ENCODE measurements around the gene CRYGN.

CRYGN gene

GRCh38 chr7:151425670-151426440 is 14.1 kb downstream of the CRYGN start:
- no peak for DNase-seq

GRCh38 chr7:151424799-151425198 is 15.1 kb downstream of the CRYGN start:
- DNase-seq, result no peak

- no peak for DNase-seq
Measured at GRCh38 chr7:151423936-151424335, 16.0 kb downstream of the CRYGN start.

- no peak for DNase-seq
Measured at GRCh38 chr7:151423226-151423625, 16.7 kb downstream of the CRYGN start.

- DNase-seq, result no peak
Measured at GRCh38 chr7:151422212-151422611, 17.7 kb downstream of the CRYGN start.

- no peak for DNase-seq
Measured at GRCh38 chr7:151420144-151420543, 19.8 kb downstream of the CRYGN start.

GRCh38 chr7:151416941-151417315 is 23.0 kb downstream of the CRYGN start:
- no peak for DNase-seq

- DNase-seq, result no peak
Measured at GRCh38 chr7:151416112-151416940, 23.6 kb downstream of the CRYGN start.

- DNase-seq, result peak; percentile 44
Measured at GRCh38 chr7:151415375-151416105, 24.4 kb downstream of the CRYGN start.

- no peak for DNase-seq
Measured at GRCh38 chr7:151413241-151413640, 26.7 kb downstream of the CRYGN start.

- no peak for DNase-seq
Measured at GRCh38 chr7:151412318-151412717, 27.6 kb downstream of the CRYGN start.

- no peak for DNase-seq
Measured at GRCh38 chr7:151411551-151411950, 28.4 kb downstream of the CRYGN start.

GRCh38 chr7:151410405-151411390 is 29.2 kb downstream of the CRYGN start:
- peak; percentile 17 for DNase-seq

- DNase-seq, result no peak
Measured at GRCh38 chr7:151409667-151410404, 30.1 kb downstream of the CRYGN start, which contains the start of gene WDR86. WDR86 (minus strand) TSS chr7:151410038; CDS start chr7:151409589, 449 bp downstream.

- DNase-seq, result no peak
Measured at GRCh38 chr7:151408839-151409666, 30.9 kb downstream of the CRYGN start.

- DNase-seq, result no peak
Measured at GRCh38 chr7:151408498-151408838, 31.5 kb downstream of the CRYGN start.

- DNase-seq, result no peak
Measured at GRCh38 chr7:151406886-151407583, 32.9 kb downstream of the CRYGN start.

GRCh38 chr7:151406051-151406875 is 33.7 kb downstream of the CRYGN start:
- no peak for DNase-seq

GRCh38 chr7:151405588-151405987 is 34.4 kb downstream of the CRYGN start:
- DNase-seq, result no peak

Data from NCI-H345 (cell line).